A673 (cell line): ENCODE results near the gene GBE1. TPM values are rescaled to one million over a fixed set of nuclear protein-coding genes. Genes with fewer than 3 reads are reported as not detected.

Experiments used
- BruUV-seq: library from RNA; stranded (reverse); fragments of 400-500 nt; replicated peaks from 2 replicates; lab custom pipeline; 2021; lab: Mats Ljungman, UMichigan
- CTCF ChIA-PET: fragments of 300-600 bp; sonication (Branson Sonifier 250); formaldehyde crosslinking; loops from one replicate; lab custom pipeline; 2022; ENCODE audit warnings: antibody characterized with exemption; lab: Charles Lee
- POLR2A ChIA-PET: fragments of 300-600 bp; sonication (Branson Sonifier 250); formaldehyde crosslinking; loops from one replicate; lab custom pipeline; 2022; ENCODE audit warnings: antibody characterized with exemption; ENCODE audit not compliant: low non-redundant PET; lab: Charles Lee
- DNase-seq: peaks from one replicate; pipeline ENCODE4 v3.0.0-alpha.2; 2015; ENCODE audit warnings: low spot score
- H3K27ac ChIP-seq: fragments of 200-600 bp; sonication (generic); 2 replicates; pipeline ENCODE4 v1.5.1; 2016; ENCODE audit warnings: mixed run types, low read depth, mild to moderate bottlenecking, mixed read lengths, antibody characterized with exemption, low read length; ENCODE audit not compliant: poor library complexity, severe bottlenecking
- H3K27me3 ChIP-seq: fragments of 200-600 bp; sonication (generic); replicated peaks from 2 replicates; pipeline ENCODE4 v1.6.1; 2017; ENCODE audit warnings: mixed run types, low read depth, mild to moderate bottlenecking, mixed read lengths, antibody characterized with exemption, low read length; ENCODE audit not compliant: insufficient read depth, poor library complexity
- H3K36me3 ChIP-seq: fragments of 200-600 bp; sonication (generic); 2 replicates; pipeline ENCODE4 v1.6.1; 2016; ENCODE audit warnings: mixed run types, mild to moderate bottlenecking, mixed read lengths, antibody characterized with exemption, low read length; ENCODE audit not compliant: insufficient read depth, poor library complexity, severe bottlenecking
- H3K4me1 ChIP-seq: fragments of 200-600 bp; sonication (generic); 2 replicates; pipeline ENCODE4 v1.6.1; 2017; ENCODE audit warnings: mixed run types, mild to moderate bottlenecking, mixed read lengths, antibody characterized with exemption, low read length; ENCODE audit not compliant: insufficient read depth, poor library complexity, severe bottlenecking
- H3K4me3 ChIP-seq: fragments of 200-600 bp; sonication (generic); 2 replicates; pipeline ENCODE4 v1.5.1; 2016; ENCODE audit warnings: low read depth, mixed run types, mild to moderate bottlenecking, mixed read lengths, low read length; ENCODE audit not compliant: poor library complexity, severe bottlenecking
- H3K9me3 ChIP-seq: fragments of 200-600 bp; sonication (generic); 2 replicates; pipeline ENCODE4 v1.6.1; 2016; ENCODE audit warnings: mixed run types, low read depth, mild to moderate bottlenecking, mixed read lengths, antibody characterized with exemption, low read length; ENCODE audit not compliant: poor library complexity, severe bottlenecking
- CTCF ChIP-seq: fragments of 300-800, 200-600 bp; sonication (generic); conservative IDR thresholded peaks from 2 replicates; pipeline ENCODE4 v1.5.1; 2017; ENCODE audit warnings: low read depth, mild to moderate bottlenecking, antibody characterized with exemption, low read length, moderate library complexity, mixed read lengths
- EZH2 ChIP-seq: fragments of 200-600 bp; sonication (generic); IDR thresholded peaks from 2 replicates; pipeline ENCODE4 v1.6.1; 2017; ENCODE audit warnings: borderline replicate concordance, low read depth, mild to moderate bottlenecking, mixed read lengths, antibody characterized with exemption, low read length; ENCODE audit not compliant: poor library complexity, severe bottlenecking
- intact Hi-C: fragments of 100-400 bp; cut with micrococcal nuclease; formaldehyde crosslinking; loops from one replicate; pipeline ENCODE4 v1.10.0; 2022; ENCODE audit not compliant: unreplicated experiment
- total RNA-seq: library from RNA; stranded (reverse); gene quantifications from 2 replicates; pipeline ENCODE4 v1.2.3, GENCODE V29; 2021

The GBE1 gene
- total RNA-seq, 1 experiment from 2014 or later = 8.2 TPM

GRCh38 chr3:81732642-81733041 lies 28.8 kb downstream of the GBE1 start:
- intact Hi-C loops = no loop called here
- H3K27me3 ChIP-seq = no peaks in the 10 kb centered on the region
- peaks cover 5% of the 10 kb centered on the region for H3K4me1 ChIP-seq
- H3K36me3 ChIP-seq = no peaks in the 10 kb centered on the region
- BruUV-seq = no TSS peak
- no peak overlapping the region for H3K27ac ChIP-seq
- no peak for TF ChIP-seq CTCF
- TF ChIP-seq EZH2 = no peak
- DNase-seq = no peak
- H3K9me3 ChIP-seq = no peaks in the 10 kb centered on the region
- H3K4me3 ChIP-seq = no peak overlapping the region
- POLR2A ChIA-PET = no interaction called here
- CTCF ChIA-PET = no interaction called here

- peaks cover 12% of the 10 kb centered on the region for H3K4me1 ChIP-seq
- POLR2A ChIA-PET = no interaction called here
- TF ChIP-seq EZH2 (no peak), CTCF (no peak)
- DNase-seq = no peak
- H3K36me3 ChIP-seq = no peaks in the 10 kb centered on the region
- no TSS peak for BruUV-seq
- no peaks in the 10 kb centered on the region for H3K27me3 ChIP-seq
- intact Hi-C loops = no loop called here
- no peak overlapping the region for H3K27ac ChIP-seq
- CTCF ChIA-PET = no interaction called here
- H3K9me3 ChIP-seq = no peaks in the 10 kb centered on the region
- H3K4me3 ChIP-seq = no peak overlapping the region
These were observed 32.5 kb downstream of the GBE1 start for GRCh38 chr3:81728766-81729544.

- TF ChIP-seq CTCF (no peak), EZH2 (no peak)
- Histone ChIP-seq H3K4me3 (no peak overlapping the region), H3K27me3 (no peaks in the 10 kb centered on the region), H3K36me3 (no peaks in the 10 kb centered on the region), H3K4me1 (peaks cover 12% of the 10 kb centered on the region), H3K9me3 (no peaks in the 10 kb centered on the region), H3K27ac (no peak overlapping the region)
- ChIA-PET CTCF (no interaction called here), POLR2A (no interaction called here)
- DNase-seq = no peak
- no TSS peak for BruUV-seq
- intact Hi-C loops = no loop called here
These were observed 34.7 kb downstream of the GBE1 start for GRCh38 chr3:81726735-81727134.
